ES-I3 (cell line): ENCODE measurements around the gene TAF9B.
"Not testable (repeated sequence)": the region's sequence is repeated elsewhere in the genome, so short reads cannot be mapped to it uniquely, and the experiment has no call there.

ENCODE experiments used
- H3K36me3 ChIP-seq: 2 replicates; pipeline ENCODE4 v1.6.1; 2013; ENCODE audit warnings: mild to moderate bottlenecking, low read length, control low read depth, moderate library complexity; ENCODE audit not compliant: insufficient read depth
- H3K4me1 ChIP-seq: 2 replicates; pipeline ENCODE4 v1.6.1; 2013; ENCODE audit warnings: mild to moderate bottlenecking, control low read depth, low read length; ENCODE audit not compliant: insufficient read depth
- H3K9ac ChIP-seq: 2 replicates; pipeline ENCODE4 v1.6.1; 2013; ENCODE audit warnings: low read depth, mild to moderate bottlenecking, low read length, moderate library complexity
- H3K9me3 ChIP-seq: 2 replicates; pipeline ENCODE4 v1.6.1; 2013; ENCODE audit warnings: mild to moderate bottlenecking, low read length, moderate library complexity; ENCODE audit not compliant: control insufficient read depth, insufficient read depth

TAF9B gene, protein sequence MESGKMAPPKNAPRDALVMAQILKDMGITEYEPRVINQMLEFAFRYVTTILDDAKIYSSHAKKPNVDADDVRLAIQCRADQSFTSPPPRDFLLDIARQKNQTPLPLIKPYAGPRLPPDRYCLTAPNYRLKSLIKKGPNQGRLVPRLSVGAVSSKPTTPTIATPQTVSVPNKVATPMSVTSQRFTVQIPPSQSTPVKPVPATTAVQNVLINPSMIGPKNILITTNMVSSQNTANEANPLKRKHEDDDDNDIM

DNA sequence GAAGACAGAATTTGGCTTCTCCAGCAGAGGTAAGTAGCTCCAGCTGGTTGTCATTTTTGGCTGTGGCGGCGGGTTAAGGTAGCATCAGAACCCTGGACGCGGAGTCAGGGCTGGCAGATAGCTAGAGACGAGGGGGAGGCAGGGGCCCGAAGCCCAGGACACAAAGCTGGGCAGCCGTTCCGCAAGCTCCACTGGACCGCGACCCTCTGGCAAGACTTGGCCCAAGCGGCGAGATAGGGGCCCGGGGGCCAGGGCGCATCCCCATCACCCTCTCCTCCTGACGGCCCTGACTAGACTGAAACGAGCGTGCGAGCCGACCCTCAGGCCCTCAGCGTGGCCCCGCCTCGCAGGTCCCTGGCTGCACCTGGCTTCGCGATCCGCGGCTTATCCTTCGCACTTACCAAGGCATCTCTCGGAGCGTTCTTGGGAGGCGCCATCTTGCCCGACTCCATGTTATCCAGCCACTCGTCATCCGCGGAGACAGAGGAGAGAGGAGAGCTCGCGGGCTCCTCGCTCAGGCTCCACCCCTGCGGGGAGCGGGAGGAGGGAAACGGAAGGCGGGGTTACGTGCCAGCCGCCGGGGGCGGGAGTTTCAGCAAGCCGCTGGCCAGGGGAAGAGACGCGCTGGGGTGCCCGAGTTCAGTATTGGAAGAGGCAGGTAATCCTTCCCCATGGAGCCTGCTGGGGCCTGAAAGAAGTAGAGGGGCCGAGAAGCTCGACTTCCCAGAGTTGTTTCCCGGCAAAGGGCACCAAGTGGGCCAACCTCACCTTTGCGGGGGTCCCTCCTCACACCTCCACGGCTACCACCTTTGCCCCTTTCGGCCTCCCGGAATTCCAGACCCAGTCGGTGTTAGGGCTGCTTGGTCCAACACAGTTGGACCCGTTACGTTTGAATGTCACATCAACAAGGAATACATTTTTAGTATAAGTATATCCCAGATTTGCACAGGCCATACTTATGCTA lies at the start of gene TAF9B:
TAF9B (minus strand) TSS at position 491 of the 964 bp plus-strand sequence; CDS start at position 452, 39 bp downstream.
- Histone ChIP-seq H3K4me1 (no peaks in the 10 kb centered on the region), H3K9me3 (no peaks in the 10 kb centered on the region), H3K9ac (peak within 1 kb of the TSS; percentile 68), H3K36me3 (no peaks in the 10 kb centered on the region)

DNA sequence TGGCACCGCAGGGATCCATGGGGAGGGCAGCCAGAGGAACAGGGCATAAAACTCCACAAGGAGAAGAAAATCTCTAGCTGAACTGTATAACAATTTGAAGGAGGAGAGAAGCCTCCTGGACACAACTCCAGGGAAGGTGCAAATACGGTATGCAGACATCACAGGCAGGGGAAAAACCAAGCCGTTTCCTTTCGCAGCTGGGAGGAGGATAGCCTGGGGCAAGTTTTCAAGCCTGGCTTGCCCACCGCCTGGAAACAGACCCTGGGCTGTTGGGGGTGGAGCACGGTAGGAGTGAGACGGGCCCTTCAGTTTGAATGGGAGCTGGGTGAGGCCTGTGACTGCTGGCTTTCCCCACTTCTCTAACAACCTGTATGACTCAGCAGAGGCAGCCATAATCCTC lies 43.4 kb upstream of the TAF9B start:
- H3K36me3 ChIP-seq = no peaks in the 10 kb centered on the region
- no peaks in the 10 kb centered on the region for H3K4me1 ChIP-seq
- H3K9ac ChIP-seq = no peak overlapping the region
- no peaks in the 10 kb centered on the region for H3K9me3 ChIP-seq

DNA sequence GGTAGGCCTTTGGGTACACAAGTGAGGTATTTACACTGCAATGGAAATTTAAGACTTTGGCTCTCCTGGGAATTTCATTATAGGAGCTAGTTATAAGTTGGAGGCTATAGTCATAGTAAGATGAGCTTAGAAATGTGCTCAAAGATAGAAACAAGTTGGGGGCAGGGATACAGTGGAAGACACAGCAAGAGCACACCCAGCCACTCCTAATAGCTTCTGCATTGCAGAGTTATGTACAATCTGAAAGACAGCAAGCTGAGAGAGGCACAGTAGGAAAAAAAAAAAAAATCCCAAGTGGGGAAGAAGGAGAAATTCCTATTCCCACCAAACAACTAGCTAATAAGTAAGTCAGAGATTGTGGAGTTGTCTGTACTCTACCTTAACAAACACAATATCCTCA lies 41.9 kb upstream of the TAF9B start:
- H3K4me1 ChIP-seq = no peaks in the 10 kb centered on the region
- no peak overlapping the region for H3K9ac ChIP-seq
- H3K36me3 ChIP-seq = no peaks in the 10 kb centered on the region
- no peaks in the 10 kb centered on the region for H3K9me3 ChIP-seq

DNA sequence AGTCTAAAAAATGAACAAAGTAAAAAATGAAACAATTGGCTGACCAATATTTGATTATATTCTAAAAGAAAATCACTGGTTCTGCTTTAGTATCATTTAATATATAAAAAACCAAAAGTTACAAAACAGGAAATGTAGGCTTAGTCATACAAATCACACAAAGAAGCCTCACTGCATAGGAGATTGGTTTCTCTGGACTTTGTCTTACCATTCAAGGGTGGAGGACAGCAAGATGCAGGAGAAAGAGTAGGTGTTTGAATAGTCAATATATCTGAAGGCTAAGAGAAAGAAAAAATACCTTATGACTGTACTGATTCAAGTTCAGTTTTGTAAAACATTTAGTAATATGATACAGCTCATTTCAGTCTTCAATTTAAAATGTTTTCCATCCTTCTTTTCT lies 28.6 kb upstream of the TAF9B start:
- no peaks in the 10 kb centered on the region for H3K4me1 ChIP-seq
- no peak overlapping the region for H3K9ac ChIP-seq
- H3K36me3 ChIP-seq = no peaks in the 10 kb centered on the region
- no peaks in the 10 kb centered on the region for H3K9me3 ChIP-seq

DNA sequence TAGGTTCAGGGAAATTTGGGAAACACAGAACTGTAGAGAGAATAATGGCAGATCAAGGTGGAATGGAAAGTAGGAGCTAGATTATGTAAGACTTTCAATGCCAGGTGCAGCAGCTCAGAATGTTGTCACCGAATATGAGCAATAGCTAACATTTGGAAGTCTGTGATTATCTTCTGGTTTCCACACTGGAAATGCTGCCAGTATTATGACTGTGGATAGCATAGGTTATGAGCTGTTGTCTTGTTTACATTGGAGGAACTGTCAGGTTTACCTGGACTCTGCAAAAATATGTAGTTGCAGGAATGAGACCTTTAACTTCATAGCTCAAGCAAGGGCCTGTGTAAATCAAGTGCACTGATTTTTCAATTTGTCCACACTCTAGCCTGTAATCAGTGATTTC lies 26.0 kb upstream of the TAF9B start:
- no peaks in the 10 kb centered on the region for H3K9me3 ChIP-seq
- no peaks in the 10 kb centered on the region for H3K36me3 ChIP-seq
- H3K9ac ChIP-seq = no peak overlapping the region
- no peaks in the 10 kb centered on the region for H3K4me1 ChIP-seq

DNA sequence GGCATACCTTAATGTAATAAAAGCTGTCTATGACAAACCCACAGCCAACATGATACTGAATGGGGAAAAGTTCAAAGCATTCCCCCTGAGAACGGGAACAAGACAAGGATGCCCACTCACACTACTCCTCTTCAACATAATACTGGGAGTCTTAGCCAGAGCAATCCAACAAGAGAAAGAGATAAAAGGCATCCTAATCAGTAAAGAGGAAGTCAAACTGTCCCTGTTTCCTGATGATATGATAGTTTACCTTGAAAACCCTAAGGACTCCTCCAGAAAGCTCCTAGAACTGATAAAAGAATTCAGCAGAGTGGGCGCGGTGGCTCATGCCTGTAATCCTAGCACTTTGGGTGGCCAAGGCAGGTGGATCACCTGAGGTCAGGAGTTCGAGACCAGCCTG lies 23.7 kb upstream of the TAF9B start:
- not testable (repeated sequence) for H3K4me1 ChIP-seq, H3K36me3 ChIP-seq, H3K9me3 ChIP-seq, H3K9ac ChIP-seq

DNA sequence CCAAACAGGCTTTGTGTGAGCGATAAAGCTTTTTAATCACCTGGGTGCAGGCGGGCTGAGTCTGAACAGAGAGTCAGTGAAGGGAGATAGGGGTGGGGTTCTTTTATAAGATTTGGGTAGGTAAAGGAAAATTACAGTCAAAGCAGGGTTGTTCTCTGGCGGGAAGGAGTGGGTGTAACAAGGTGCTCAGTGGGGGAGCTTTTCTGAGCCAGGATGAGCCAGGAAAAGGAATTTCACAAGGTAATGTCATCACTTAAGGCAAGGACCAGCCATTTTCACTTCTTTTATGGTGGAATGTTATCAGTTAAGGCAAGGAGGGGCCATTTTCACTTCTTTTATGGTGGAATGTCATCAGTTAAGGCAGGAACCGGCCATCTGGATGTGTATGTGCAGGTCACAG lies 21.3 kb upstream of the TAF9B start:
- H3K4me1 ChIP-seq, H3K9ac ChIP-seq, H3K9me3 ChIP-seq, H3K36me3 ChIP-seq: not testable (repeated sequence)

DNA sequence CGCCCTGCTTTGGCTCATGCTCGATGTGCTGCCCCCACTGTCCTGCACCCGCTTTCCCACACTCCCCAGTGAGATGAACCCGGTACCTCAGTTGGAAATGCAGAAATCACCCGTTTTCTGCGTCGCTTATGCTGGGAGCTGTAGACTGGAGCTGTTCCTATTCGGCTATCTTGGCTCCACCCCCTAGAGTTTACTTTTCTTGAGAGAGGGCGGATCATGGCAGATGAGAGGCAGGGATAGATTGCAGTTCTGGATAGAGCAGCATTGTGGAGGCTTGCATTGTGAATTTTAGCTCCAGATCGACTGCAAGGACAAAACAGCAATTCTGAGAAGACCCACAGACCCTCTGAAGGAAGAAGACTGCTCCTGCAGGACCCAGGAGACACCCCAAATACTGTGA lies 18.4 kb upstream of the TAF9B start:
- not testable (repeated sequence) for H3K36me3 ChIP-seq, H3K4me1 ChIP-seq, H3K9ac ChIP-seq, H3K9me3 ChIP-seq

DNA sequence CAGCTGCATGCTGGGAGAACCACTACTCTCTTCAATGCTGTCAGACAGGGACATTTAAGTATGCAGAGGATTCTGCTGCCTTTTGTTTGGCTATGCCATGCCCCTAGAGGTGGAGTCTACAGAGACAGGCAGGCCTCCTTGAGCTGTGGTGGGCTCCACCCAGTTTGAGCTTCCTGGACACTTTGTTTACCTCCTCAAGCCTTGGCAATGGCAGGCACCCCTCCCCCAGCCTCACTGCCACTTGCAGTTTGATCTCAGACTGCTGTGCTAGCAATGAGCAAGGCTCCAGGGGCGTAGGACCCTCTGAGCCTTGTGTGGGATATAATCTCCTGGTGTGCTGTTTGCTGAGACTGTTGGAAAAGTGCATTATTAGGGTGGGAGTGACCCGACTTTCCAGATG lies 17.9 kb upstream of the TAF9B start:
- not testable (repeated sequence) for H3K9ac ChIP-seq, H3K4me1 ChIP-seq, H3K36me3 ChIP-seq, H3K9me3 ChIP-seq

DNA sequence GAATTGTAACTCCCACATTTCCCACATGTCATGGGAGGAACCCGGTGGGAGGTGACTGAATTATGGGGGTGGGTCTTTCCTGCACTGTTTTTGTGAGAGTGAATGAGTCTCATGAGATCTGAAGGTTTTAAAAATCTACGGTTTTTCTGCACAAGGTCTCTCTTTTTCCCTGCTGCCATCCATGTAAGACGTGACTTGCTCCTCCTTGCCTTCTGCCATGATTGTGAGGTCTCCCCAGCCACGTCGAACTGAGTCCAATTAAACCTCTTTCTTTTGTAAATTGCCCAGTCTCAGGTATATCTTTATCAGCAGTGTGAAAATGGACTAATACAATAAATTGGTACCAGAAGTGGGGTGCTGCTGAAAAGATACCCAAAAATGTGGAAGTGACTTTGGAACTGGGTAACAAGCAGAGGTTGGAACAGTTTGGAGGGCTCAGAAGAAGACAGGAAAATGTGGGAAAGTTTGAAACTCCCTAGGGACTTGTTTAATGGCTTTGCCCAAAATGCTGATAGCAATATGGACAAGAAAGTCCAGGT lies 7.6 kb upstream of the TAF9B start:
- not testable (repeated sequence) for H3K36me3 ChIP-seq, H3K9ac ChIP-seq, H3K4me1 ChIP-seq, H3K9me3 ChIP-seq

DNA sequence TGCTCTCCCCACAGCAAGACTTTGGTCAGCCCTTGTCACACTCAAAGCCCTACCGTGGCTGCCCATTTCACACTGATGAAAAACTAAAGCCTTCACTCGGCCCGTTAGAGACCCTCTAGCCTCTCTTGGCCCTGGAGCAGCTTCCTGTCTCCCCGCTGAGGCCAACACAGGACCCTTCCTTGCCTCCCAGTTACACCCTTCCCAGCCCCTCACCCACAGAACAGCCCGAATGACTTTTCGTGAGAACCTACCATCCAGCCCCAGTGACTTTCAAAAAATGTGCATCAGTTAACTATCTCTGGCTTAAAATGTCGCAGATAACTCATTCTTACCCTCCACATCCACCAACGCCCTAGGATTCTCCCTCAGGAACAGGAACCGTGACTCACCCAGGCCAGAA lies 756 bp upstream of the TAF9B start:
- H3K9ac ChIP-seq = no peak overlapping the region
- H3K9me3 ChIP-seq = no peaks in the 10 kb centered on the region
- no peaks in the 10 kb centered on the region for H3K4me1 ChIP-seq
- H3K36me3 ChIP-seq = no peaks in the 10 kb centered on the region

DNA sequence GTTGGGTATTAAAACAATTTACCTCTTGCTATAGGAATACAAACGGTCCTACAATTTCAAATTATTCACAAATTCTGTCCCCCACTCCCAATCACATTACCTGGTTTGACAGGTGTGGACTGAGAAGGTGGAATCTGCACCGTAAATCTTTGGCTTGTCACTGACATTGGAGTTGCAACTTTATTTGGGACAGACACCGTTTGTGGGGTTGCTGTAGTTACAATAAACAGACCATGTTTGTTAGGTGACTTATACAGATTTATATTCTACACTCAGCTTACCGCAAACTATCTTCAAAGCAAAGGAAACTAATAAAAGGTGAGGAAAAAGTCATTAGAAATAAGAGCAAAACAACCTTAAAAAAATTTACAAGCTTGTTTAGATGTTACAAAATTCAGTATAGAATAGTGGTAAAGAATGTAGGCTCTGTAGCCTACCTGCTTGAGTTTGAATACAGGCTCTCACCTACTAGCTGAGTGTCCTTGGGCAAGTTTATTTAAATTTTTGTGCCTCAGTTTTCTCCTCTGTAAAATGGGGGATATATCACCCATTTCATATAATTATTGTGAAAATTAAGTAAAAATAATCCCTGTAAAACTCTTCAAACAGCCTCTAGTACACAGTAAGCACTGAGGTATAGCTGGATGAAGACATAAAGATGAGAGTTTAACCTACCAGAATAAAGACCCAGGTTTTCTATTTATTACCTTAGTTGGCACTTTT lies 6.1 kb downstream of the TAF9B start:
- Histone ChIP-seq H3K36me3 (0 out of 2 replicates have a peak, but pooled peaks cover 2% of the 10 kb centered on the region), H3K9ac (no peak overlapping the region)

DNA sequence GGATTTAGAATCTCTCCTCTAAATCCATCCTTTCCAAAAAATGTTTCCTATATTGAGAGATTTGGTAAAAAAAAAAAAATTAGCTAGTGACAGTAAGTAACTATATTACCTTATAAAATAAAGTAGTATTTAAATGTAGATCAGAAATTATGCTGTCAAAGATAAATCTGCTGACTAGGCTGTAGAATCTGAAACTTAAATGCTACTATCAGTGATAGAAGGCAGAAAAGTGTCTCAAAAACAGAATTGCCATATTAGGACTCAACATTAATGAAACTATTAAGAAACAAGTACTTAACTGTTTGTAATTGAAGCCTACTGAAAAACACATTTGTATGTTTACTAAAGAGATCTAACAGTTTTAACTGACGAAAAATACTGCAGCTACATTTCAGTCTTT lies 8.3 kb downstream of the TAF9B start:
- no peaks in the 10 kb centered on the region for H3K4me1 ChIP-seq
- H3K9me3 ChIP-seq = no peaks in the 10 kb centered on the region
- H3K36me3 ChIP-seq = peaks cover 2% of the 10 kb centered on the region; the same call in 1 of the 2 replicates
- H3K9ac ChIP-seq = no peak overlapping the region

More for the DNA sequence above, 6.1 kb downstream of the TAF9B start:
- Histone ChIP-seq H3K4me1 (no peaks in the 10 kb centered on the region), H3K9me3 (no peaks in the 10 kb centered on the region)

DNA sequence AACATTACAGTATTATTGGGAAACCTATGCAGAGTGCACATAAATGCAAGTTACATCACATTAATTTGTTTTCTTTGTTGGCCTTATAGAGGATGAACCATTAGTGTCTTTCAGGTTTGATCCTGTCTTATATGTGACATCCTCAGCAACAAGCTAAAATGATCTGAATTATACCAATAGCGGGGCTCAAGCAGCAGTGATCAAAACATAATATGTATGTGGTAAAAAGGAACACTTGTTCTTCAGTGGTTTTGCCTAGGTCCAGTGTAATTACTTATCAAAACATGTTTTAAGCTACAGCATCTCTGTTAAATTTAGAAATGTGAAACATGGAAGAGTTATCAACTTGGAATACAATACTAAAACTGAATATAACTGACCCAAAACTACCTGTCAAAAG lies 9.1 kb downstream of the TAF9B start:
- Histone ChIP-seq H3K9me3 (no peaks in the 10 kb centered on the region), H3K36me3 (peaks cover 7% of the 10 kb centered on the region), H3K4me1 (no peaks in the 10 kb centered on the region), H3K9ac (no peak overlapping the region)
